Stimulated activated CD4-positive, alpha-beta T cell treated with anti-CD3 and anti-CD28 coated beads, Interleukin-4, amount 100 ng/mL, for 4 hours (primary cell): ENCODE data around the gene JPH3.

Source experiments
- DNase-seq, 2 experiments: peaks; one replicate each; pipeline ENCODE4 v3.0.0-alpha.2; 2020

Gene JPH3

GRCh38 chr16:87602001-87602775, at the start of gene JPH3:
JPH3 (plus strand) TSS chr16:87602508; CDS start chr16:87603147, 639 bp downstream.
- DNase-seq: peak in 1 of 2 experiments; percentile 20

GRCh38 chr16:87552772-87553573, 49.3 kb upstream of the JPH3 start:
- DNase-seq: no peak

GRCh38 chr16:87554754-87555427, 47.4 kb upstream of the JPH3 start:
- DNase-seq: no peak

GRCh38 chr16:87555647-87556046, 46.7 kb upstream of the JPH3 start:
- no peak for DNase-seq

GRCh38 chr16:87556941-87557459, 45.3 kb upstream of the JPH3 start:
- DNase-seq: no peak

- no peak for DNase-seq
Observed at GRCh38 chr16:87558682-87559081, 43.6 kb upstream of the JPH3 start.

- DNase-seq: no peak
Observed at GRCh38 chr16:87559945-87560344, 42.4 kb upstream of the JPH3 start.

GRCh38 chr16:87560428-87561199, 41.7 kb upstream of the JPH3 start:
- DNase-seq: peak in 1 of 2 experiments; percentile 19

GRCh38 chr16:87561200-87562105, 40.9 kb upstream of the JPH3 start:
- DNase-seq: no peak

- DNase-seq: no peak
Observed at GRCh38 chr16:87562201-87562600, 40.1 kb upstream of the JPH3 start.

GRCh38 chr16:87563022-87563421, 39.3 kb upstream of the JPH3 start:
- no peak for DNase-seq

GRCh38 chr16:87563714-87564523, 38.4 kb upstream of the JPH3 start:
- DNase-seq: no peak

- no peak for DNase-seq
Observed at GRCh38 chr16:87564524-87564778, 37.9 kb upstream of the JPH3 start.

GRCh38 chr16:87569601-87570571, 32.4 kb upstream of the JPH3 start:
- DNase-seq: no peak

GRCh38 chr16:87570572-87570937, 31.8 kb upstream of the JPH3 start:
- no peak for DNase-seq

GRCh38 chr16:87570938-87571867, 31.1 kb upstream of the JPH3 start:
- DNase-seq: no peak

GRCh38 chr16:87571868-87572244, 30.5 kb upstream of the JPH3 start:
- DNase-seq: no peak

GRCh38 chr16:87572959-87573358, 29.3 kb upstream of the JPH3 start:
- DNase-seq: no peak
